Fibroblast of lung (primary cell): ENCODE measurements around the gene SLC43A3. TPM values are rescaled to one million over a fixed set of nuclear protein-coding genes. Genes with fewer than 3 reads are reported as not detected.
A peak's percentile ranks its signal among the peaks of the same experiment; 100 is the strongest.

ENCODE experiments used
- DNase-seq, 2 donors: peaks; one replicate each; pipeline versions ENCODE4 v3.0.0 to v3.0.0-alpha.2; 2010; ENCODE audit warnings: low read depth in 2 of 2
- H2AFZ ChIP-seq: 2 replicates; pipeline ENCODE4 v1.5.1; 2012; ENCODE audit warnings: low read length, control low read depth, inconsistent platforms
- H3K27ac ChIP-seq: 2 replicates; pipeline ENCODE4 v1.5.1; 2011; ENCODE audit warnings: low read length, control low read depth; ENCODE audit not compliant: insufficient read depth
- H3K27me3 ChIP-seq: 2 replicates; pipeline ENCODE4 v1.5.1; 2011; ENCODE audit warnings: mild to moderate bottlenecking, low read length; ENCODE audit not compliant: control insufficient read depth, insufficient read depth
- H3K36me3 ChIP-seq: 2 replicates; pipeline ENCODE4 v1.5.1; 2011; ENCODE audit warnings: low read length; ENCODE audit not compliant: control insufficient read depth, insufficient read depth
- H3K4me1 ChIP-seq: 2 replicates; pipeline ENCODE4 v1.5.1; 2011; ENCODE audit warnings: low read length; ENCODE audit not compliant: control insufficient read depth, insufficient read depth; ENCODE audit errors: extremely low read depth
- H3K4me2 ChIP-seq: 2 replicates; pipeline ENCODE4 v1.5.1; 2011; ENCODE audit warnings: low read length, control low read depth; ENCODE audit not compliant: insufficient read depth; ENCODE audit errors: extremely low read depth
- H3K4me3 ChIP-seq, 4 experiments: fragments of 200-600 bp in 1 of 4; sonication (generic) in 1 of 4; replicated peaks in 1 of 4; 2 replicates each; pipeline ENCODE4 v1.5.1; 2011 to 2016; ENCODE audit warnings: low read length in 4 of 4, low read depth in 3 of 4, mild to moderate bottlenecking in 3 of 4, control low read depth in 2 of 4, inconsistent platforms in 1 of 4, mixed read lengths in 1 of 4; ENCODE audit not compliant: insufficient read depth in 1 of 4; ENCODE audit errors: control extremely low read depth in 1 of 4
- H3K79me2 ChIP-seq: 2 replicates; pipeline ENCODE4 v1.5.1; 2012; ENCODE audit warnings: mild to moderate bottlenecking, low read length, inconsistent platforms; ENCODE audit not compliant: control insufficient read depth, insufficient read depth
- H3K9ac ChIP-seq: 2 replicates; pipeline ENCODE4 v1.5.1; 2011; ENCODE audit warnings: mild to moderate bottlenecking, low read length, control low read depth; ENCODE audit not compliant: insufficient read depth
- H3K9me3 ChIP-seq: 2 replicates; pipeline ENCODE4 v1.5.1; 2012; ENCODE audit warnings: low read depth, low read length; ENCODE audit not compliant: control insufficient read depth, insufficient read depth
- H4K20me1 ChIP-seq: 2 replicates; pipeline ENCODE4 v1.5.1; 2011; ENCODE audit warnings: low read length; ENCODE audit not compliant: control insufficient read depth, insufficient read depth; ENCODE audit errors: extremely low read depth
- EZH2 ChIP-seq: IDR thresholded peaks from 2 replicates; pipeline ENCODE4 v1.5.1; 2012; ENCODE audit warnings: low read length, control low read depth, mild to moderate bottlenecking; ENCODE audit errors: missing control alignments
- polyA plus RNA-seq, 2 donors: library from polyadenylated mRNA; depleted of rRNA in 1 of 2; stranded (reverse) in 1 of 2; unstranded in 1 of 2; fragments of >200 nt; gene quantifications; 2 replicates each; pipeline ENCODE4 v1.2.1, GENCODE V29; 2011 to 2012; ENCODE audit warnings: missing spikeins in 1 of 2
- total RNA-seq: library from RNA; depleted of rRNA; stranded (reverse); fragments of >200 nt; gene quantifications from 2 replicates; pipeline ENCODE4 v1.2.1, GENCODE V29; 2014
- TF ChIP-seq, protein P1 (sequence below), 2 donors: IDR thresholded peaks in 1 of 2; conservative IDR thresholded peaks in 1 of 2; 1 replicate in 1 of 2; 2 replicates in 1 of 2; pipeline ENCODE4 v1.5.1; 2011 to 2012; ENCODE audit warnings: low read length in 2 of 2, control low read depth in 1 of 2, inconsistent platforms in 1 of 2, low read depth in 1 of 2, mild to moderate bottlenecking in 1 of 2

Gene SLC43A3
- total and polyA plus RNA-seq, 2 donors (not counting 1 experiment from before 2014, with no cell fraction given): 34.8 to 41.5 TPM

DNA sequence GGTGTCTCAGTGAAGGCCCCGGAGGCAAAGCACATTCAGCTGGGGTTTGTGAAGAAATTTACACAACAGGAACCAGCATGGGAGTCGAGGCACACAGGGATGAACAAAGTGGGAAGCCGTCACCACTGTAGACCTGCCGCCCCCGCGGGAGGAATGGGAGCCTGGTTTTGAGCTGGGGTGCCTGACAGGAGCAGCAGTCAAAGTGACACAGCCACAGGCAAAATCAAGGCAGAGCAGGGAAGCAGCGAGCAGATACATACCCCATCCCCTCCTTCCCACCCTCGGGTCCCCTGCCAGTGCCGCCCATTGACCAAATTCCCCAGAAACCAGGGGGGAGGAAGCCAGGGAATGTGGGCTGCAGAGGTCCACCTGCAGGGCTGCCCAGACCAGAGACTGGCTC is 67.9 kb downstream of the SLC43A3 start:
- no peaks in the 10 kb centered on the region for H3K79me2 ChIP-seq
- H3K4me2 ChIP-seq: no peak overlapping the region
- no peak overlapping the region for H2AFZ ChIP-seq
- H3K36me3 ChIP-seq: no peaks in the 10 kb centered on the region
- H3K9me3 ChIP-seq: no peaks in the 10 kb centered on the region
- TF ChIP-seq EZH2: no peak
- TF ChIP-seq, protein P1, sequence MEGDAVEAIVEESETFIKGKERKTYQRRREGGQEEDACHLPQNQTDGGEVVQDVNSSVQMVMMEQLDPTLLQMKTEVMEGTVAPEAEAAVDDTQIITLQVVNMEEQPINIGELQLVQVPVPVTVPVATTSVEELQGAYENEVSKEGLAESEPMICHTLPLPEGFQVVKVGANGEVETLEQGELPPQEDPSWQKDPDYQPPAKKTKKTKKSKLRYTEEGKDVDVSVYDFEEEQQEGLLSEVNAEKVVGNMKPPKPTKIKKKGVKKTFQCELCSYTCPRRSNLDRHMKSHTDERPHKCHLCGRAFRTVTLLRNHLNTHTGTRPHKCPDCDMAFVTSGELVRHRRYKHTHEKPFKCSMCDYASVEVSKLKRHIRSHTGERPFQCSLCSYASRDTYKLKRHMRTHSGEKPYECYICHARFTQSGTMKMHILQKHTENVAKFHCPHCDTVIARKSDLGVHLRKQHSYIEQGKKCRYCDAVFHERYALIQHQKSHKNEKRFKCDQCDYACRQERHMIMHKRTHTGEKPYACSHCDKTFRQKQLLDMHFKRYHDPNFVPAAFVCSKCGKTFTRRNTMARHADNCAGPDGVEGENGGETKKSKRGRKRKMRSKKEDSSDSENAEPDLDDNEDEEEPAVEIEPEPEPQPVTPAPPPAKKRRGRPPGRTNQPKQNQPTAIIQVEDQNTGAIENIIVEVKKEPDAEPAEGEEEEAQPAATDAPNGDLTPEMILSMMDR (conservative IDR thresholded peaks at IDR 0.05 in 1 of 2, IDR thresholded peaks at IDR 0.05 in 1 of 2; ENCODE audit: low read depth in 1 of 2, low read length in 2 of 2): no peak
- no peak overlapping the region for H3K4me3 ChIP-seq
- H3K9ac ChIP-seq: no peak overlapping the region
- DNase-seq: no peak
- H3K4me1 ChIP-seq: no peaks in the 10 kb centered on the region
- peaks cover 7% of the 10 kb centered on the region for H3K27me3 ChIP-seq
- H4K20me1 ChIP-seq: no peaks in the 10 kb centered on the region
- H3K27ac ChIP-seq: no peak overlapping the region

DNA sequence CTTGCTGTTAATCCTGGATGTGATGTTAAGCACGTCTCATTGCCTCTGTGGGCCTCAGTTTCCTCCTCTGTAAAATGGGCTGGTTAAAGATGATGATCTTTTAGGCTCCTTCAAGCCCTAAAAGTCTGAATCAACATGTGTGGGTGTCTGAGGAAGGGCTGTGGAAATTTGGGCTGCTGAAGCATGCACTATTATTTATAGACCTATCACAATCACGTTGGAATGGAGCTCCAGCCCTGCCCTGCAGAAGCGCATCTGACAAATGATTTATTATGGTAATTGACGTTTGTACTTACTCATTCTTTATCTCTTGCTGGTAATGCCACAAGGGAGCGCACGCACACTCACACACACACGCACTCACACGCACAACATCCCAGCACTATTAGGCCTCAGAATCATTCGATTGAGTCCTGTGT is 68.4 kb downstream of the SLC43A3 start:
- DNase-seq: peak in 1 of 2 donors; percentile 51
- Histone ChIP-seq H3K36me3 (no peaks in the 10 kb centered on the region), H3K9me3 (no peaks in the 10 kb centered on the region), H3K27ac (no peak overlapping the region), H3K9ac (no peak overlapping the region), H3K79me2 (no peaks in the 10 kb centered on the region), H2AFZ (no peak overlapping the region), H3K27me3 (peaks cover 7% of the 10 kb centered on the region), H3K4me1 (no peaks in the 10 kb centered on the region), H3K4me3 (no peak overlapping the region), H4K20me1 (no peaks in the 10 kb centered on the region), H3K4me2 (no peak overlapping the region)
- TF ChIP-seq, protein P1 (conservative IDR thresholded peaks at IDR 0.05 in 1 of 2, IDR thresholded peaks at IDR 0.05 in 1 of 2; ENCODE audit: low read depth in 1 of 2, low read length in 2 of 2): no peak
- no peak for TF ChIP-seq EZH2

DNA sequence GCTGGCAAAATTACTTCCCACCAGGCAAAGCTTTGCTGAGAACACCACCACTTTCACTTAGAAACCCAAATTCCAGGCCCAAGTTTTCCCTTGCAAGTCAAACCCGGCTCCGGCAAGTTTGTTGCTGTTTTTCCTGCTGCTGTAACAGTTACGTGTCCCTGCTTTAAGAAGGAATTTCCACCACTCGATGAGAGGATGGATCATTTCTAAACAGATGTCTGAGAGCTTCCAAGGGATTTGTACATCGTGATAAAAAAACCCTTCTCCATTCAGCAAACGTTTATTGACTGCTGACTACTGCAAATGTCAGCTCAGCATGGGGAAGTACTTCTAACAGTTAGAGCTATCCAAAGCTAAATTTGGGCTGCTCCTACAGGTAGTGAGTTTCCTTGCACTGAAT is 69.1 kb downstream of the SLC43A3 start:
- no peak overlapping the region for H3K4me3 ChIP-seq
- no peak overlapping the region for H3K27ac ChIP-seq
- H3K27me3 ChIP-seq: peaks cover 3% of the 10 kb centered on the region
- H3K4me2 ChIP-seq: no peak overlapping the region
- no peaks in the 10 kb centered on the region for H3K79me2 ChIP-seq
- no peaks in the 10 kb centered on the region for H3K4me1 ChIP-seq
- DNase-seq: peak in 1 of 2 donors; percentile 23
- H3K9ac ChIP-seq: no peak overlapping the region
- H3K36me3 ChIP-seq: no peaks in the 10 kb centered on the region
- no peak overlapping the region for H2AFZ ChIP-seq
- no peaks in the 10 kb centered on the region for H3K9me3 ChIP-seq
- TF ChIP-seq, protein P1 (conservative IDR thresholded peaks at IDR 0.05 in 1 of 2, IDR thresholded peaks at IDR 0.05 in 1 of 2; ENCODE audit: low read depth in 1 of 2, low read length in 2 of 2): no peak
- no peak for TF ChIP-seq EZH2
- no peaks in the 10 kb centered on the region for H4K20me1 ChIP-seq
